GM12872 (cell line): ENCODE results near the gene ABCB4.

ENCODE experiments used
- CTCF ChIP-seq: IDR thresholded peaks from 3 replicates; pipeline ENCODE4 v1.5.1; 2011; ENCODE audit warnings: low read depth, mild to moderate bottlenecking, low read length, moderate library complexity; ENCODE audit not compliant: insufficient read depth

Gene ABCB4

GRCh38 chr7:87359366-87359765 is 116.1 kb downstream of the ABCB4 start:
- TF ChIP-seq CTCF, result no peak

- no peak for TF ChIP-seq CTCF
These were observed 119.0 kb downstream of the ABCB4 start for GRCh38 chr7:87356448-87356847.

- no peak for TF ChIP-seq CTCF
These were observed 120.7 kb downstream of the ABCB4 start for GRCh38 chr7:87354749-87355148.
